T-cell (primary cell): ENCODE measurements around the gene ADARB2. TPM values are rescaled to one million over a fixed set of nuclear protein-coding genes. Genes with fewer than 3 reads are reported as not detected.

Source experiments
- ATAC-seq, 4 experiments: fragments of 200-7000 bp in 3 of 4; fragments of 150-1000 bp in 1 of 4; cut with Tn5 transposase; replicated peaks in 1 of 4; 1 replicate in 3 of 4; 2 replicates in 1 of 4; pipeline ENCODE4 v1.10.0; 2021; ENCODE audit warnings: moderate library complexity in 3 of 4, mild to moderate bottlenecking in 2 of 4, moderate number of reproducible peaks in 1 of 4
- CTCF ChIA-PET, 2 donors: fragments of 300-600 bp; sonication (Branson Sonifier 250); formaldehyde crosslinking; loops; one replicate each; lab custom pipeline; 2022; ENCODE audit warnings: antibody characterized with exemption in 2 of 2; lab: Charles Lee
- POLR2A ChIA-PET, 2 donors: fragments of 300-600 bp; sonication (Branson Sonifier 250); formaldehyde crosslinking; loops; one replicate each; lab custom pipeline; 2022; ENCODE audit warnings: antibody characterized with exemption in 2 of 2; lab: Charles Lee
- DNase-seq, 35 experiments: peaks; one replicate each; pipeline versions ENCODE4 v3.0.0 to v3.0.0-alpha.2; 2013 to 2023
- H3K27ac ChIP-seq: one replicate; pipeline ENCODE4 v1.5.1; 2013; ENCODE audit warnings: low read length
- H3K27me3 ChIP-seq, 2 experiments: replicated peaks in 1 of 2; 1 replicate in 1 of 2; 2 replicates in 1 of 2; pipeline versions ENCODE4 v1.6.1 to v1.7.0; 2013; ENCODE audit warnings: low read length in 1 of 2, mixed read lengths in 1 of 2; ENCODE audit not compliant: control insufficient read depth in 2 of 2, insufficient read depth in 2 of 2; ENCODE audit errors: extremely low read depth in 1 of 2
- H3K36me3 ChIP-seq, 2 donors: 1 replicate in 1 of 2; 2 replicates in 1 of 2; pipeline versions ENCODE4 v1.6.1 to v1.7.0; 2013; ENCODE audit warnings: low read length in 1 of 2; ENCODE audit not compliant: control insufficient read depth in 2 of 2, insufficient read depth in 1 of 2; ENCODE audit errors: extremely low read depth in 1 of 2
- H3K4me1 ChIP-seq, 2 experiments: 1 replicate in 1 of 2; 2 replicates in 1 of 2; pipeline versions ENCODE4 v1.6.1 to v1.7.0; 2013; ENCODE audit warnings: low read length in 2 of 2, mixed read lengths in 1 of 2; ENCODE audit not compliant: insufficient read depth in 2 of 2, control insufficient read depth in 1 of 2; ENCODE audit errors: extremely low read depth in 1 of 2
- H3K4me3 ChIP-seq, 2 donors: 1 replicate in 1 of 2; 2 replicates in 1 of 2; pipeline versions ENCODE4 v1.5.1 to v1.7.0; 2013; ENCODE audit warnings: mild to moderate bottlenecking in 2 of 2, low read length in 1 of 2, moderate library complexity in 1 of 2; ENCODE audit not compliant: control insufficient read depth in 1 of 2; ENCODE audit errors: extremely low read depth in 1 of 2
- H3K9me3 ChIP-seq: 2 replicates; pipeline ENCODE4 v1.7.0; 2013
- H3K27ac Mint-ChIP-seq, 2 donors: one replicate each; pipeline ENCODE4 v1.8.0; 2020 to 2021; ENCODE audit warnings: mild to moderate bottlenecking in 2 of 2, mixed read lengths in 2 of 2
- H3K27me3 Mint-ChIP-seq, 2 donors: one replicate each; pipeline ENCODE4 v1.8.0; 2021 to 2022; ENCODE audit warnings: mixed read lengths in 2 of 2
- H3K36me3 Mint-ChIP-seq: one replicate; pipeline ENCODE4 v1.8.0; 2021; ENCODE audit warnings: mixed read lengths
- H3K4me1 Mint-ChIP-seq, 3 donors: one replicate each; pipeline ENCODE4 v1.8.0; 2020 to 2022; ENCODE audit warnings: mixed read lengths in 3 of 3, mild to moderate bottlenecking in 1 of 3
- H3K4me3 Mint-ChIP-seq, 3 donors: one replicate each; pipeline ENCODE4 v1.8.0; 2020 to 2022; ENCODE audit warnings: mild to moderate bottlenecking in 3 of 3, mixed read lengths in 3 of 3, moderate library complexity in 3 of 3
- H3K9me3 Mint-ChIP-seq, 3 donors: one replicate each; pipeline ENCODE4 v1.8.0; 2020 to 2022; ENCODE audit warnings: mixed read lengths in 3 of 3
- WGBS: methylation state at CpG from one replicate; pipeline ENCODE4 v1.1.5; 2013; ENCODE audit warnings: missing lambda C conversion rate; ENCODE audit not compliant: insufficient coverage; 5-methylcytosine and 5-hydroxymethylcytosine counted together
- total RNA-seq, 35 experiments: library from RNA in 6 of 35; stranded (reverse) in 6 of 35; fragments of 120-200 nt in 1 of 35; gene quantifications; one replicate each; pipeline versions ENCODE4 v1.2.1 to v1.2.4 and lab custom pipeline; 2013 to 2026

The ADARB2 gene
- total RNA-seq (1 to 10 TPM in 1 of 5 donors, under 1 TPM in 4; 0.07 to 4.0 (median 0.41) TPM), total RNA-seq (lab: John Stamatoyannopoulos, UW) (0 to 0.26 (median 0.06) reads per million in 29 experiments)
- not detected for total RNA-seq (2013)

GRCh38 chr10:1737222-1738061, at the start of gene ADARB2:
Gene ADARB2, minus strand, starts transcription at chr10:1737525.
- WGBS, result 3% methylated on average over 36 of the region's 50 CpGs
- POLR2A ChIA-PET, result no interaction called here
- H3K27me3 ChIP-seq, result peaks cover 21 to 43% of the 10 kb centered on the region in 2 experiments
- H3K4me3 Mint-ChIP-seq, result peak within 1 kb of the TSS; percentile 17 to 51 (median 40)
- H3K27ac Mint-ChIP-seq, result no peak within 1 kb of the TSS
- H3K4me1 Mint-ChIP-seq, result peaks cover 0 to 22% (median 9%) of the 10 kb centered on the region in 3 donors
- CTCF ChIA-PET, result no interaction called here
- H3K9me3 Mint-ChIP-seq, result no peaks in the 10 kb centered on the region
- DNase-seq (peak in 2 of 35 experiments; percentile 11 to 16), ATAC-seq (no peak)
- peaks cover 0 to 16% of the 10 kb centered on the region in 2 experiments for H3K4me1 ChIP-seq
- peak within 1 kb of the TSS; percentile 3 to 15 for H3K4me3 ChIP-seq
- no peak within 1 kb of the TSS for H3K27ac ChIP-seq
- no peaks in the 10 kb centered on the region for H3K9me3 ChIP-seq
- no peaks in the 10 kb centered on the region for H3K36me3 Mint-ChIP-seq
- H3K27me3 Mint-ChIP-seq, result peaks cover 65 to 78% of the 10 kb centered on the region in 2 donors
- no peaks in the 10 kb centered on the region for H3K36me3 ChIP-seq

- no peak overlapping the region for H3K4me3 ChIP-seq
- POLR2A ChIA-PET, result no interaction called here
- CTCF ChIA-PET, result no interaction called here
- no peak overlapping the region for H3K27ac ChIP-seq
- no peaks in the 10 kb centered on the region for H3K36me3 Mint-ChIP-seq
- 69% methylated on average over 2 of the region's 3 CpGs for WGBS
- H3K4me3 Mint-ChIP-seq, result no peak overlapping the region
- no peaks in the 10 kb centered on the region for H3K9me3 ChIP-seq
- no peak for DNase-seq
- H3K27me3 Mint-ChIP-seq, result peaks cover 3 to 7% of the 10 kb centered on the region in 2 donors
- H3K36me3 ChIP-seq, result no peaks in the 10 kb centered on the region
- ATAC-seq, result no peak
- no peaks in the 10 kb centered on the region for H3K4me1 ChIP-seq
- H3K9me3 Mint-ChIP-seq, result peaks cover 0 to 5% (median 0%) of the 10 kb centered on the region in 3 donors
- H3K4me1 Mint-ChIP-seq, result no peaks in the 10 kb centered on the region
- H3K27ac Mint-ChIP-seq, result no peak overlapping the region
- peaks cover 0 to 5% of the 10 kb centered on the region in 2 experiments for H3K27me3 ChIP-seq
Measured at GRCh38 chr10:1785835-1786234, 48.5 kb upstream of the ADARB2 start.

GRCh38 chr10:1782841-1783240, 45.5 kb upstream of the ADARB2 start:
- H3K27me3 Mint-ChIP-seq, result peaks cover 3 to 7% of the 10 kb centered on the region in 2 donors
- WGBS, result 92% methylated on average over 5 of the region's 5 CpGs
- no peak overlapping the region for H3K27ac Mint-ChIP-seq

GRCh38 chr10:1779796-1780195, 42.5 kb upstream of the ADARB2 start:
- ATAC-seq (no peak), DNase-seq (no peak)
- Mint-ChIP-seq H3K36me3 (no peaks in the 10 kb centered on the region), H3K27ac (no peak overlapping the region), H3K9me3 (peaks cover 0 to 5% (median 0%) of the 10 kb centered on the region in 3 donors), H3K4me1 (no peaks in the 10 kb centered on the region), H3K4me3 (no peak overlapping the region), H3K27me3 (no peaks in the 10 kb centered on the region)
- H3K27me3 ChIP-seq, result peaks cover 0 to 6% of the 10 kb centered on the region in 2 experiments
- H3K4me1 ChIP-seq, result no peaks in the 10 kb centered on the region
- no peaks in the 10 kb centered on the region for H3K9me3 ChIP-seq
- CTCF ChIA-PET, result no interaction called here
- WGBS, result 87% methylated on average over 10 of the region's 10 CpGs
- H3K27ac ChIP-seq, result no peak overlapping the region
- POLR2A ChIA-PET, result no interaction called here
- no peak overlapping the region for H3K4me3 ChIP-seq
- no peaks in the 10 kb centered on the region for H3K36me3 ChIP-seq

More at GRCh38 chr10:1782841-1783240, 45.5 kb upstream of the ADARB2 start:
- Mint-ChIP-seq H3K9me3 (peaks cover 0 to 5% (median 0%) of the 10 kb centered on the region in 3 donors), H3K36me3 (no peaks in the 10 kb centered on the region), H3K4me3 (no peak overlapping the region), H3K4me1 (no peaks in the 10 kb centered on the region)
- ChIA-PET CTCF (no interaction called here), POLR2A (no interaction called here)
- ATAC-seq, result no peak
- H3K9me3 ChIP-seq, result no peaks in the 10 kb centered on the region
- H3K4me3 ChIP-seq, result no peak overlapping the region
- H3K36me3 ChIP-seq, result no peaks in the 10 kb centered on the region
- no peak overlapping the region for H3K27ac ChIP-seq
- no peak for DNase-seq
- no peaks in the 10 kb centered on the region for H3K4me1 ChIP-seq
- peaks cover 0 to 3% of the 10 kb centered on the region in 2 experiments for H3K27me3 ChIP-seq

- H3K27ac ChIP-seq, result no peak overlapping the region
- DNase-seq, result no peak
- H3K4me3 ChIP-seq, result no peak overlapping the region
- ATAC-seq, result no peak
- H3K36me3 ChIP-seq, result no peaks in the 10 kb centered on the region
- WGBS, result 77% methylated on average over 10 of the region's 11 CpGs
- no peak overlapping the region for H3K27ac Mint-ChIP-seq
- no peaks in the 10 kb centered on the region for H3K27me3 Mint-ChIP-seq
- no peaks in the 10 kb centered on the region for H3K9me3 ChIP-seq
- POLR2A ChIA-PET, result no interaction called here
- no peaks in the 10 kb centered on the region for H3K4me1 ChIP-seq
- CTCF ChIA-PET, result no interaction called here
- H3K36me3 Mint-ChIP-seq, result no peaks in the 10 kb centered on the region
- peaks cover 0 to 6% of the 10 kb centered on the region in 2 experiments for H3K27me3 ChIP-seq
- no peak overlapping the region for H3K4me3 Mint-ChIP-seq
- no peaks in the 10 kb centered on the region for H3K9me3 Mint-ChIP-seq
- no peaks in the 10 kb centered on the region for H3K4me1 Mint-ChIP-seq
Measured at GRCh38 chr10:1778375-1778969, 41.1 kb upstream of the ADARB2 start.

- no peaks in the 10 kb centered on the region for H3K9me3 ChIP-seq
- Mint-ChIP-seq H3K4me1 (no peaks in the 10 kb centered on the region), H3K27ac (no peak overlapping the region), H3K27me3 (no peaks in the 10 kb centered on the region), H3K36me3 (no peaks in the 10 kb centered on the region), H3K4me3 (no peak overlapping the region), H3K9me3 (no peaks in the 10 kb centered on the region)
- peaks cover 0 to 6% of the 10 kb centered on the region in 2 experiments for H3K27me3 ChIP-seq
- 93% methylated on average over 9 of the region's 14 CpGs for WGBS
- no peak for DNase-seq
- no peaks in the 10 kb centered on the region for H3K4me1 ChIP-seq
- no peaks in the 10 kb centered on the region for H3K36me3 ChIP-seq
- no peak overlapping the region for H3K27ac ChIP-seq
- no peak for ATAC-seq
- ChIA-PET CTCF (no interaction called here), POLR2A (no interaction called here)
- no peak overlapping the region for H3K4me3 ChIP-seq
Measured at GRCh38 chr10:1776127-1776662, 38.9 kb upstream of the ADARB2 start.
